ENCODE measurements around the gene EDNRA. TPM values are rescaled to one million over a fixed set of nuclear protein-coding genes. Genes with fewer than 3 reads are reported as not detected.

The EDNRA gene
- total RNA-seq, 1 donor from 2014 or later = 135 TPM

DNA sequence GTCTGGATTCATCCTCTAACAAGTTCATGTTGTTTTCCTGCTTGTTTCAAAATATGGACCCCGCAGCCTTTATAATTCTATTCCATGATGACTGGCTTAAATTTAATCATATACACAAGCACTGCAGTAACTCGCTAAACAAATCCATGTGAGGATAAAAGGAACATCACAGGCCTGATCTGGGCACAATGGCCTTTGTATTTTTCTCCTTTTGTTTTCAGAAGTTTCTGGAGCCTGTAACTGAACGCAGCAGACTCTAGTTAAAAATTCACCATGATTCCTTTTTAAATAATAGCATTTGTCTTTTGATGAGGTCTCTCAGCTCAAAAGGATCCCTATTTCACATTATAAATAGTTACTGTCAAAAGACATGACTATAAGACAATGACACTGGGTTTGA lies 106.1 kb downstream of the EDNRA start:
- TF ChIP-seq, protein P1, sequence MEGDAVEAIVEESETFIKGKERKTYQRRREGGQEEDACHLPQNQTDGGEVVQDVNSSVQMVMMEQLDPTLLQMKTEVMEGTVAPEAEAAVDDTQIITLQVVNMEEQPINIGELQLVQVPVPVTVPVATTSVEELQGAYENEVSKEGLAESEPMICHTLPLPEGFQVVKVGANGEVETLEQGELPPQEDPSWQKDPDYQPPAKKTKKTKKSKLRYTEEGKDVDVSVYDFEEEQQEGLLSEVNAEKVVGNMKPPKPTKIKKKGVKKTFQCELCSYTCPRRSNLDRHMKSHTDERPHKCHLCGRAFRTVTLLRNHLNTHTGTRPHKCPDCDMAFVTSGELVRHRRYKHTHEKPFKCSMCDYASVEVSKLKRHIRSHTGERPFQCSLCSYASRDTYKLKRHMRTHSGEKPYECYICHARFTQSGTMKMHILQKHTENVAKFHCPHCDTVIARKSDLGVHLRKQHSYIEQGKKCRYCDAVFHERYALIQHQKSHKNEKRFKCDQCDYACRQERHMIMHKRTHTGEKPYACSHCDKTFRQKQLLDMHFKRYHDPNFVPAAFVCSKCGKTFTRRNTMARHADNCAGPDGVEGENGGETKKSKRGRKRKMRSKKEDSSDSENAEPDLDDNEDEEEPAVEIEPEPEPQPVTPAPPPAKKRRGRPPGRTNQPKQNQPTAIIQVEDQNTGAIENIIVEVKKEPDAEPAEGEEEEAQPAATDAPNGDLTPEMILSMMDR (IDR thresholded peaks at IDR 0.05) = no peak
- H3K27ac Mint-ChIP-seq (ENCODE audit: unreplicated experiment) = peak overlapping the region; percentile 22

DNA sequence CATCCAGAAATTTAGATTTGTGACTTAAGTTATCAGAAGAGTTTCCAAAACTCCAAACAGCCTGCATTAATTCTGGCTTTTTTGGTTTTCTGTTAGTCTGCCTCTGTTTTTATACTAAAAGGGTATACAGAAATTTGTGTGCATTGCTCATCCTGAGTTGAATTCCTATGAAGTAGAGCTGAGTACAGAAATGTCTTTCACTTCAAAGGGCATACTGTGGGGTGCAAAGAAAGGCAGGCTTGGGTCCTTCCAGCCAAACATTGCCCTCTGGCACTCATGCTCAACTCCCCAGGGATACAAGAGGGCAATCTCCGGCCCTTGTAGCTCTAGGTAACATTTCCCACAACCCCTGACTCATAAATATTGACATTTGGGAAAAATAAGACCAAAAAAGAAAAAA lies 108.7 kb downstream of the EDNRA start:
- no peaks in the 10 kb centered on the region for H3K36me3 Mint-ChIP-seq (ENCODE audit: low read depth)
- DNase-seq (ENCODE audit: low spot score) = no peak
- TF ChIP-seq, protein P1 (IDR thresholded peaks at IDR 0.05) = no peak
- H3K4me1 Mint-ChIP-seq (ENCODE audit: low read depth) = peaks cover 44% of the 10 kb centered on the region
- no peaks in the 10 kb centered on the region for H3K27me3 Mint-ChIP-seq (ENCODE audit: low read depth)
- H3K4me3 Mint-ChIP-seq (ENCODE audit: unreplicated experiment) = peak overlapping the region; percentile 47
- H3K9me3 Mint-ChIP-seq (ENCODE audit: low read depth) = peaks cover 3% of the 10 kb centered on the region
- peak overlapping the region; percentile 81 for H3K27ac Mint-ChIP-seq (ENCODE audit: unreplicated experiment)

More for the DNA sequence above, 106.1 kb downstream of the EDNRA start:
- peaks cover 4% of the 10 kb centered on the region for H3K9me3 Mint-ChIP-seq (ENCODE audit: low read depth)
- no peak overlapping the region for H3K4me3 Mint-ChIP-seq (ENCODE audit: unreplicated experiment)
- H3K36me3 Mint-ChIP-seq (ENCODE audit: low read depth) = no peaks in the 10 kb centered on the region
- peaks cover 56% of the 10 kb centered on the region for H3K4me1 Mint-ChIP-seq (ENCODE audit: low read depth)
- H3K27me3 Mint-ChIP-seq (ENCODE audit: low read depth) = no peaks in the 10 kb centered on the region
- no peak for DNase-seq (ENCODE audit: low spot score)

DNA sequence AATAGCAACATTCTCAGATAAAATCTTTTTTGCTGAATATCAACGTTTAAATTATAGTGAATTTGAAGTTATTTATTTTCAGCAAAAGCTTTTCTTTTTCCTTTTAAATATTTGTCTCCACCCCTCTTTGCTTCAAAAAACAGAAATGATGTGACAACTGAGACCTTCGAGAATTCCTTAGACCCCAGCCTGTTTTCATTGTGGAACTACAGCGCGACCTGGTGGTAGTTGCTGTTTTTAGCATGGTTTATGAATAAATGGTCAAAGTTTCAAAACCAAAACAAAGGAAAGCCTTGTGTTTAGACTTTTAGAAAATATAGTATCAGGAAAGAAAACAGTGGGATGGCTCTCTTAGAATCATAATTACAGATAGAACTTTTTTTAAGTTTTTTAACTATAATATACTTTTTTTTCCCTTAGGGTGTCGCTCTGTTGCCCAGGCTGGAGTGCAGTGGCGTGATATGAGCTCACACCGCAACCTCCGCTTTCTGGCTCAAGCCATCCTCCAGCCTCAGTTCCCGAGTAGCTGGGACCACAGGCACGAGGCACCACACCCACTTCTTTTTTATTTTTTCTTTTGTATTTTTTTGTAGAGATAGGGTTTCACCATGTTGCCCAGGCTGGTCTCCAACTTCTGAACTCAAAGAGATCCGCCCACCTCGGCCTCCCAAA lies 109.5 kb downstream of the EDNRA start:
- TF ChIP-seq, protein P1 (IDR thresholded peaks at IDR 0.05) = peak; percentile 97

DNA sequence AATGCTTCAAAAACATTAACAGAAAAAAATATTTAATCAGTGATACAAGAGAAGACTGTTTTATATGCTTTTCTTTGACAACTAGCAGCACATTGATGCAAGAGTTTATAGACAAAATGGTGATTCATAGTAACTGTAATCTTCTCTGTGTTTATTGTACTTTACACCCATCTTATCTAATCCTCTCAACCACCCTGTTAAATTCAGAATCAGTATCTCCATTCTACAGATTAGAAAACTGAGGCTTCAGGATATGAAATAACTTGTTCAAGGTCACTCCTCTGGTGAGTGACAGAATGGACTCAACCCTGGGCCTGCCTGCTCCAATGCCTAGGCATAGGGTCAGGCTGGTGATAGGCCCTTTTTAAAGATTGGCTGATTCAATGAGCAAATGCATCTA lies 110.2 kb downstream of the EDNRA start:
- no peaks in the 10 kb centered on the region for H3K27me3 Mint-ChIP-seq (ENCODE audit: low read depth)
- H3K9me3 Mint-ChIP-seq (ENCODE audit: low read depth) = no peaks in the 10 kb centered on the region
- no peak overlapping the region for H3K27ac Mint-ChIP-seq (ENCODE audit: unreplicated experiment)
- H3K4me3 Mint-ChIP-seq (ENCODE audit: unreplicated experiment) = no peak overlapping the region
- TF ChIP-seq, protein P1 (IDR thresholded peaks at IDR 0.05) = no peak
- no peak for DNase-seq (ENCODE audit: low spot score)
- H3K36me3 Mint-ChIP-seq (ENCODE audit: low read depth) = no peaks in the 10 kb centered on the region
- H3K4me1 Mint-ChIP-seq (ENCODE audit: low read depth) = peaks cover 39% of the 10 kb centered on the region

More for the DNA sequence above, 109.5 kb downstream of the EDNRA start:
- no peaks in the 10 kb centered on the region for H3K9me3 Mint-ChIP-seq (ENCODE audit: low read depth)
- no peak for DNase-seq (ENCODE audit: low spot score)
- peaks cover 44% of the 10 kb centered on the region for H3K4me1 Mint-ChIP-seq (ENCODE audit: low read depth)
- H3K4me3 Mint-ChIP-seq (ENCODE audit: unreplicated experiment) = no peak overlapping the region
- H3K27me3 Mint-ChIP-seq (ENCODE audit: low read depth) = no peaks in the 10 kb centered on the region
- H3K36me3 Mint-ChIP-seq (ENCODE audit: low read depth) = no peaks in the 10 kb centered on the region
- peak overlapping the region; percentile 81 for H3K27ac Mint-ChIP-seq (ENCODE audit: unreplicated experiment)

DNA sequence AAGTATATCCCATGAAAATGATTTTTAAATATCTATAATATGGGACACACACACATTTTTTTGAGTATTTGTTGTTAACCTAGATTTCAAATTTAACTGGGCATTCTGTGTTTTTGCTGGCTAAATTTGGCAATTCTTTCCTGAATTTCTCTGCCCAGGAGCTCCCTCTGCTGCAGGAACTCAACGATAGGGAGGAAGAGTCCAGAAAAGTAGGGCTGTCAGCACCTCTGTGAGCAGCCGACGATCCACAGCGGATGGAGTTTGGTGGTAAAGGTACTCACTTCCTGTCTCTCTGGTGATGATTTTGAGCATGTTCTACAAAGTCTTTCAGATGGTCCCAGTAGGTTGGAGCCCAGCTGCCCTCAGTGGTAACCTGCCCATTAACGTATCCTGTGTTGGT lies 113.2 kb downstream of the EDNRA start:
- no peaks in the 10 kb centered on the region for H3K36me3 Mint-ChIP-seq (ENCODE audit: low read depth)

More for the DNA sequence above, 113.2 kb downstream of the EDNRA start:
- TF ChIP-seq, protein P1 (IDR thresholded peaks at IDR 0.05) = peak; percentile 44
- Mint-ChIP-seq H3K4me1 (ENCODE audit: low read depth) (peaks cover 34% of the 10 kb centered on the region), H3K9me3 (ENCODE audit: low read depth) (no peaks in the 10 kb centered on the region), H3K27me3 (ENCODE audit: low read depth) (no peaks in the 10 kb centered on the region), H3K4me3 (ENCODE audit: unreplicated experiment) (no peak overlapping the region), H3K27ac (ENCODE audit: unreplicated experiment) (no peak overlapping the region)
- DNase-seq (ENCODE audit: low spot score) = no peak

Other genes with a start within 250 kb of the EDNRA start
- gene TMEM184C, start 136.3 kb downstream of the EDNRA start, total RNA-seq = 35.3 to 40.8 TPM (median 39.3 TPM) in 3 replicates
- gene PRMT9, start 203.1 kb downstream of the EDNRA start, total RNA-seq = 7.0 to 9.8 TPM (median 7.8 TPM) in 3 replicates

Measured in chondrocyte (in vitro differentiated cells).